MV-4-11 (cell line): Measurements from ENCODE around the gene GRB7.
"Not testable (repeated sequence)": the region's sequence is repeated elsewhere in the genome, so short reads cannot be mapped to it uniquely, and the experiment has no call there.

ENCODE experiments used
- DNase-seq: peaks from one replicate; lab custom pipeline; 2025; lab: John Stamatoyannopoulos, UW

Gene GRB7

GRCh38 chr17:39736319-39737165, 1.2 kb upstream of the GRB7 start:
- no peak for DNase-seq

GRCh38 chr17:39737206-39737759, 455 bp upstream of the GRB7 start:
- DNase-seq, result no peak

GRCh38 chr17:39738568-39738901, 797 bp downstream of the GRB7 start:
- DNase-seq, result no peak

GRCh38 chr17:39738983-39739884, 1.5 kb downstream of the GRB7 start:
- no peak for DNase-seq

- DNase-seq, result no peak
Measured at GRCh38 chr17:39739885-39740356, 2.2 kb downstream of the GRB7 start.

GRCh38 chr17:39740357-39741111, 2.8 kb downstream of the GRB7 start:
- DNase-seq, result no peak

GRCh38 chr17:39742126-39742855, 4.6 kb downstream of the GRB7 start:
- DNase-seq, result no peak

GRCh38 chr17:39742856-39743436, 5.2 kb downstream of the GRB7 start:
- DNase-seq, result no peak

GRCh38 chr17:39744075-39744835, 6.5 kb downstream of the GRB7 start:
- no peak for DNase-seq

- DNase-seq, result no peak
Measured at GRCh38 chr17:39744836-39745215, 7.1 kb downstream of the GRB7 start.

GRCh38 chr17:39745335-39746144, 7.8 kb downstream of the GRB7 start:
- DNase-seq, result no peak

GRCh38 chr17:39746145-39746461, 8.4 kb downstream of the GRB7 start:
- DNase-seq, result no peak

- no peak for DNase-seq
Measured at GRCh38 chr17:39747745-39748144, 10.0 kb downstream of the GRB7 start.

GRCh38 chr17:39748444-39749034, 10.8 kb downstream of the GRB7 start:
- DNase-seq, result not testable (repeated sequence)

- DNase-seq, result no peak
Measured at GRCh38 chr17:39750131-39751015, 12.6 kb downstream of the GRB7 start.

GRCh38 chr17:39751016-39751543, 13.3 kb downstream of the GRB7 start:
- no peak for DNase-seq

GRCh38 chr17:39751637-39752036, 13.9 kb downstream of the GRB7 start:
- no peak for DNase-seq
